Left ventricle myocardium inferior (tissue), 1 donor: ENCODE results near the gene GNB1L. TPM values are rescaled to one million over a fixed set of nuclear protein-coding genes. Genes with fewer than 3 reads are reported as not detected.

Experiments
- DNase-seq: peaks from one replicate; pipeline ENCODE4 v3.0.0-alpha.2; 2020
- H3K27ac ChIP-seq: fragments of 200-600 bp; replicated peaks from 2 replicates; pipeline ENCODE4 v1.8.0; 2021
- H3K27me3 ChIP-seq: fragments of 200-600 bp; 2 replicates; pipeline ENCODE4 v1.8.0; 2021; ENCODE audit warnings: low read depth
- H3K36me3 ChIP-seq: fragments of 200-600 bp; 2 replicates; pipeline ENCODE4 v1.8.0; 2021
- H3K4me1 ChIP-seq: fragments of 200-600 bp; 2 replicates; pipeline ENCODE4 v1.8.0; 2021
- H3K4me3 ChIP-seq: fragments of 200-600 bp; 2 replicates; pipeline ENCODE4 v1.8.0; 2021; ENCODE audit warnings: mild to moderate bottlenecking, moderate library complexity
- H3K9me3 ChIP-seq: fragments of 200-600 bp; replicated peaks from 2 replicates; pipeline ENCODE4 v1.8.0; 2021
- CTCF ChIP-seq: fragments of 200-600 bp; IDR thresholded peaks from 2 replicates; pipeline ENCODE4 v1.8.0; 2021; ENCODE audit warnings: antibody characterized with exemption, mild to moderate bottlenecking, borderline replicate concordance
- intact Hi-C: fragments of 100-400 bp; cut with micrococcal nuclease; formaldehyde crosslinking; loops from one replicate; pipeline ENCODE4 v1.11.0; 2022
- total RNA-seq: library from RNA; stranded (reverse); fragmentation: NEBNext Ultra II Directional; extraction: Animal tissue kit (Norgen Biotek cat#: 25700); gene quantifications from one replicate; pipeline ENCODE4 v1.2.1, GENCODE V29; 2021
- donor health status: DM: no; HTN: yes; CAD: no; lungs with severe emphysema.

Gene GNB1L
- total RNA-seq, 1 donor from 2014 or later: 2.9 TPM

DNA sequence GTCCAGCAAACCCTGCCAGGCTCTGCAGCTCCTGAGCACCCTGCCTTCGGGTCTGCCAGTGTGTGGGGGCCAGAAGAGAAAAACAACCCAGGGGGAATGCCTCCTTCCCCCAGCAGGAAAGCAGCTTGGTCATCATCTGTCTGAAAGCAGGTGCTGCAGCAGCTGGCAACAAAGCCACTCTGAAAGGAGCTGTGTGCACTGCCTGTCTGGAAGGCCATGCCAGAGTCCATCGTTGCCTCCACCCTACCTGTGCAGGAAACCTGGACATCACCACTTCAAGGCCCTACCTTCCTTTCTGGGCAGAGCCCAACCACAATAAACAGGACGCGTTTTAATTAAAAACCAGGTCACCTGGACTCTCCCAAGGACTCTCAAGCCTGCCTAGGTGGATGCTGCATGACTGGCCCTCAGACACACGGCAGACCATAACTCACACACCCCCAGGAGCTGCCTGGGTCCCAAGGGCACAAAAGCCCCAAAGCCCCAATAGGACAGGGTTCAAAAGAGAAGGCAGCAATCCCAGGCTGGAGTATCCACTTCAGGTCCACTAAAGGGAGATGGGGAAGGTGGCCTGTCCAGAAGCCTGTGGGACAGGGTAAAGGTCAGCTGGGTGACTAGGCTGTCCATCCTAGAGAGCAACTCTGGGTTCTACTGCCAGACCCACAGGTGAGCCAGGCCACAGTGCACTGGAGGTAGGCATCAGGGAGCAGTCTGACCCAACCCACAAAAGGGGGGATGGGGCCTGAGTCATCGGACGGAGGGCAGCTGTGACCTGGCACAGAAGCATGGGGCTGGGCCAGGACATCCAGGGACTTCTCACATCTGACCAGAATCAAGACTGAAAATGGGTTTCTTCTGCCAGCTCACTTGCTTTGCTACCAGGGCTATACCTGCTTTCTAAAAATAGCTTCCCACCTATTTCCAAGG lies 6.1 kb downstream of the GNB1L start:
- DNase-seq: no peak
- peaks cover 30% of the 10 kb centered on the region for H3K36me3 ChIP-seq
- peaks cover 5% of the 10 kb centered on the region for H3K9me3 ChIP-seq
- H3K27me3 ChIP-seq: no peaks in the 10 kb centered on the region
- peaks cover 29% of the 10 kb centered on the region for H3K4me1 ChIP-seq
- intact Hi-C loops: no loop called here
- H3K4me3 ChIP-seq: no peak overlapping the region
- no peak for TF ChIP-seq CTCF
- no peak overlapping the region for H3K27ac ChIP-seq

DNA sequence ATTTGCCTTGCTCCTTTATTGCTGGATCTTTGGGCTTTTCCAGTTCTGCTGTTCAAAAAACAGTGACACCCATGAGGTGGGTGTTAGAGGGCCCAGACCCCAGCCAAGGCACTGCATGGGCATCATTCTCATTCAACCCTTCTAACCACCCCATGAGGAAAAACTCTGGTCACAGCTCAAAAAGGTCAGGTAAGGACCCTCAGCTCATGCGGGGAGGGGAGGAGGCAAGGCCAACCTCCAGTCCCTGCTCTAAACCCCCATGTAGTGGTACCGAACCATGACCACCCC lies 7.4 kb downstream of the GNB1L start:
- intact Hi-C loops: no loop called here
- H3K9me3 ChIP-seq: peaks cover 5% of the 10 kb centered on the region
- H3K4me1 ChIP-seq: peaks cover 29% of the 10 kb centered on the region
- H3K27ac ChIP-seq: no peak overlapping the region
- H3K4me3 ChIP-seq: no peak overlapping the region
- no peaks in the 10 kb centered on the region for H3K27me3 ChIP-seq
- H3K36me3 ChIP-seq: peaks cover 28% of the 10 kb centered on the region
- no peak for TF ChIP-seq CTCF
- DNase-seq: no peak

DNA sequence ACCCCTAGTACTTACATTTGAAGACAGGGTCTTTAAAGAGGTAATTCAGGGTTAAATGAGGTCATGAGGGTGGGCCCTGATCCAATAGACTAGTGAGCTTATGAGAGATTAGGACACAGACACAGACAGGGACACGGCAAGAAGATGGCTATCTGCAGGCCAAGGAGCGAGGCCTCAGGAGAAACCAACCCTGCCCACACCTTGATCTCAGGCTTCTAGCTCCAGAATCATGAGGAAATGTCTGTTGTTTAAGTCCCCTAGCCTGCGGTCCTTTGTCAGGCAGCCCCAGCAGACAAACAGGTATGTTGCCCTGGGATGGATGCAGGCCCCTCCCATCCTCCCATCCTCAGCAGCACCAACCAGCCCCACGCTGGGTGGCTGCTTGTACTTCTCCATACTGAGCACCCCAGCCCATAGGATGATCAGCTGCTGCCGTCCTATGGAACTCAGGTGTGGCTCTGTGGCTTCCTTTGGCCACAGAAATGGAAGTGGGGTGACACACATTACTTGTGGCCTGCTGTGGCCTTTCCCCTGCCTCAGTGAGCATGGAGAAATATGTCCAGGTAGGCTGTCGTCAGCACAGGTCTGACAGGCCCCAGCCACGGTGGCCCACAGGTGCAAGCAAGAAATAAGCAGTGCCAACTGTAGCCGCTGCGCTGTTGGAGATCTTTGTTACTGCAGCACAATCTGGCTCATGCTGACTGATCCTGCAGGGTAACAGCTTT lies 7.9 kb downstream of the GNB1L start:
- peaks cover 23% of the 10 kb centered on the region for H3K36me3 ChIP-seq
- TF ChIP-seq CTCF: no peak
- intact Hi-C loops: no loop called here

GRCh38 chr22:19845054-19845722 lies 9.5 kb downstream of the GNB1L start:
- Histone ChIP-seq H3K9me3 (peaks cover 5% of the 10 kb centered on the region), H3K27me3 (no peaks in the 10 kb centered on the region), H3K4me3 (no peak overlapping the region), H3K27ac (peak overlapping the region; percentile 66), H3K4me1 (peaks cover 29% of the 10 kb centered on the region), H3K36me3 (peaks cover 7% of the 10 kb centered on the region)
- intact Hi-C loops: no loop called here
- no peak for TF ChIP-seq CTCF
- DNase-seq: no peak

More for the DNA sequence above, 7.9 kb downstream of the GNB1L start:
- DNase-seq: no peak
- no peak overlapping the region for H3K27ac ChIP-seq
- no peaks in the 10 kb centered on the region for H3K27me3 ChIP-seq
- H3K4me3 ChIP-seq: no peak overlapping the region
- H3K4me1 ChIP-seq: peaks cover 29% of the 10 kb centered on the region
- peaks cover 5% of the 10 kb centered on the region for H3K9me3 ChIP-seq

DNA sequence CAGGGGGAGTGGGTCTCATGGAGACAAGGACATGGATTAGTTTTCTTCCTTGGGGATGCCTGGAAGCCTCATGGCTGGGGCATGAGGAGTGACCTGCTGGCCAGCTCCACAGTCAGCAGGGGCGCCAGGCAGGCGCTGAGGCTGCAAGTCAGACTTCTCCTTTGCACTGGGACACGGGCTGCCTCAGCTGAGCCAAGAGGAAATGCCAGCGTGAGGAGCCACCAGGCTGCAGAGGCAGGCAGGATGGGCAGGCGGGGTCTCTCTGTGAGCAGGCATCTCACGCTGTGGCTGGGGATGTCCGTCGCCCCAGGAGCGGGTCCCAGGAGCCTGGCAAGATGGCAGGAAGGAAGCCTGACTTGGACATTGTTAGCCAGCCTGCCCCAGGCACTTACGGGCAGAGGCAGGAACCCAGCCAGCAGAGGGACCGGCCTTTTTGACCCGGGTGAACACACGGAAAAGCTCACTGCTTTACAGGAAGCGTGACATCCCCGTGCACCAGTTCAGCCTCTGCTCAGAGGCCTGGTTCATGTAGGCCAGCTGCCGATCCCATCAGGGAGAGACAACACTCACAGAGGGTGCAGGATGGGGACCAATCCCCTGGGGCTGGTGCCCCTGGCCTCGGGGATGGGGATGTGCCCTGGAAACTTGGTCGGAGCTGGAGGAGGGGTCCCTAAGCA lies 10.2 kb downstream of the GNB1L start:
- H3K4me3 ChIP-seq: no peak overlapping the region
- no peak for TF ChIP-seq CTCF
- H3K27ac ChIP-seq: peak overlapping the region; percentile 66
- H3K27me3 ChIP-seq: no peaks in the 10 kb centered on the region
- peaks cover 4% of the 10 kb centered on the region for H3K36me3 ChIP-seq
- H3K9me3 ChIP-seq: peaks cover 5% of the 10 kb centered on the region
- peak; percentile 54 for DNase-seq
- peaks cover 29% of the 10 kb centered on the region for H3K4me1 ChIP-seq
- intact Hi-C loops: no loop called here
